ENCODE results near the gene RLN3.

RLN3 gene

GRCh38 chr19:14073261-14073924 lies 45.4 kb downstream of the RLN3 start:
- H2AFZ ChIP-seq (ENCODE audit: insufficient read depth, low read length, poor library complexity) = peak overlapping the region; percentile 66
- H3K27me3 ChIP-seq (ENCODE audit: insufficient read depth, low read length) = peaks cover 5% of the 10 kb centered on the region
- no peak overlapping the region for H3K27ac ChIP-seq (ENCODE audit: low read depth, low read length)
- peak; percentile 41 to 80 for DNase-seq
- H3K23ac ChIP-seq (ENCODE audit: low read length) = no peak overlapping the region
- no peaks in the 10 kb centered on the region for H3K9me3 ChIP-seq (ENCODE audit: insufficient read depth, low read depth, low read length)
- peak overlapping the region; percentile 62 for H3K4me3 ChIP-seq (ENCODE audit: low read depth, low read length)
- H2BK12ac ChIP-seq (ENCODE audit: low read length) = no peak overlapping the region
- peaks cover 1% of the 10 kb centered on the region for H3K79me2 ChIP-seq (ENCODE audit: control insufficient read depth, insufficient read depth, low read length, poor library complexity)
- H3K4me1 ChIP-seq (ENCODE audit: control insufficient read depth in 1 of 2, insufficient read depth in 2 of 2, low read length in 2 of 2) = peaks cover 17 to 22% of the 10 kb centered on the region in 2 experiments
- peak overlapping the region; percentile 90 for H4K8ac ChIP-seq (ENCODE audit: low read depth, low read length)
- H2BK5ac ChIP-seq (ENCODE audit: low read depth, low read length, poor library complexity) = no peak overlapping the region
- H3K14ac ChIP-seq (ENCODE audit: low read length) = peak overlapping the region; percentile 88
- no peak overlapping the region for H2AK5ac ChIP-seq (ENCODE audit: low read length)
- no peaks in the 10 kb centered on the region for H3K36me3 ChIP-seq (ENCODE audit: control insufficient read depth in 1 of 2, insufficient read depth in 2 of 2, low read length in 2 of 2)
- H4K91ac ChIP-seq (ENCODE audit: low read depth, low read length) = peak overlapping the region; percentile 91
- peak overlapping the region; percentile 35 for H4K12ac ChIP-seq (ENCODE audit: low read depth, low read length)
- H3K9ac ChIP-seq (ENCODE audit: low read length) = no peak overlapping the region
- H3K4ac ChIP-seq (ENCODE audit: low read depth, low read length) = peak overlapping the region; percentile 67
- H2BK120ac ChIP-seq (ENCODE audit: insufficient read depth, low read length, poor library complexity) = peak overlapping the region; percentile 62
- peaks cover 17% of the 10 kb centered on the region for H3K79me1 ChIP-seq (ENCODE audit: low read length)
- WGBS (ENCODE audit: extremely low coverage, insufficient coverage, insufficient read length) = no CpG with 5 or more reads among the region's 106 CpGs
- H3K18ac ChIP-seq (ENCODE audit: low read length) = peak overlapping the region; percentile 80
- H3K4me2 ChIP-seq (ENCODE audit: low read length) = peak overlapping the region; percentile 97

GRCh38 chr19:14073925-14074838 lies 46.2 kb downstream of the RLN3 start:
- DNase-seq = peak in 1 of 2 donors; percentile 30
- peak overlapping the region; percentile 97 for H3K4me2 ChIP-seq (ENCODE audit: low read length)
- H3K23ac ChIP-seq (ENCODE audit: low read length) = no peak overlapping the region
- WGBS (ENCODE audit: extremely low coverage, insufficient coverage, insufficient read length) = no CpG with 5 or more reads among the region's 44 CpGs
- H3K79me2 ChIP-seq (ENCODE audit: control insufficient read depth, insufficient read depth, low read length, poor library complexity) = peaks cover 1% of the 10 kb centered on the region
- no peaks in the 10 kb centered on the region for H3K9me3 ChIP-seq (ENCODE audit: insufficient read depth, low read depth, low read length)
- H3K4ac ChIP-seq (ENCODE audit: low read depth, low read length) = peak overlapping the region; percentile 67
- H3K4me1 ChIP-seq (ENCODE audit: control insufficient read depth in 1 of 2, insufficient read depth in 2 of 2, low read length in 2 of 2) = peaks cover 17 to 22% of the 10 kb centered on the region in 2 experiments
- peak overlapping the region; percentile 80 for H3K18ac ChIP-seq (ENCODE audit: low read length)
- no peak overlapping the region for H2BK12ac ChIP-seq (ENCODE audit: low read length)
- H3K79me1 ChIP-seq (ENCODE audit: low read length) = peaks cover 17% of the 10 kb centered on the region
- no peak overlapping the region for H3K9ac ChIP-seq (ENCODE audit: low read length)
- peaks cover 5% of the 10 kb centered on the region for H3K27me3 ChIP-seq (ENCODE audit: insufficient read depth, low read length)
- peak overlapping the region; percentile 90 for H4K8ac ChIP-seq (ENCODE audit: low read depth, low read length)
- H3K36me3 ChIP-seq (ENCODE audit: control insufficient read depth in 1 of 2, insufficient read depth in 2 of 2, low read length in 2 of 2) = no peaks in the 10 kb centered on the region
- no peak overlapping the region for H3K27ac ChIP-seq (ENCODE audit: low read depth, low read length)
- H3K14ac ChIP-seq (ENCODE audit: low read length) = peak overlapping the region; percentile 88
- H2BK5ac ChIP-seq (ENCODE audit: low read depth, low read length, poor library complexity) = no peak overlapping the region
- H4K12ac ChIP-seq (ENCODE audit: low read depth, low read length) = peak overlapping the region; percentile 35
- peak overlapping the region; percentile 62 for H3K4me3 ChIP-seq (ENCODE audit: low read depth, low read length)
- H2AK5ac ChIP-seq (ENCODE audit: low read length) = peak overlapping the region; percentile 36
- H4K91ac ChIP-seq (ENCODE audit: low read depth, low read length) = peak overlapping the region; percentile 91
- peak overlapping the region; percentile 62 for H2BK120ac ChIP-seq (ENCODE audit: insufficient read depth, low read length, poor library complexity)
- H2AFZ ChIP-seq (ENCODE audit: insufficient read depth, low read length, poor library complexity) = peak overlapping the region; percentile 66

GRCh38 chr19:14078411-14078810 lies 50.5 kb downstream of the RLN3 start:
- H3K4me1 ChIP-seq (ENCODE audit: control insufficient read depth in 1 of 2, insufficient read depth in 2 of 2, low read length in 2 of 2) = peaks cover 10 to 15% of the 10 kb centered on the region in 2 experiments
- peaks cover 0 to 2% of the 10 kb centered on the region in 2 experiments for H3K36me3 ChIP-seq (ENCODE audit: control insufficient read depth in 1 of 2, insufficient read depth in 2 of 2, low read length in 2 of 2)
- DNase-seq = no peak
- H4K91ac ChIP-seq (ENCODE audit: low read depth, low read length) = no peak overlapping the region
- no peaks in the 10 kb centered on the region for H3K9me3 ChIP-seq (ENCODE audit: insufficient read depth, low read depth, low read length)
- no peak overlapping the region for H4K8ac ChIP-seq (ENCODE audit: low read depth, low read length)
- H2AFZ ChIP-seq (ENCODE audit: insufficient read depth, low read length, poor library complexity) = no peak overlapping the region
- H3K79me1 ChIP-seq (ENCODE audit: low read length) = peaks cover 15% of the 10 kb centered on the region
- peaks cover 7% of the 10 kb centered on the region for H3K79me2 ChIP-seq (ENCODE audit: control insufficient read depth, insufficient read depth, low read length, poor library complexity)
- H3K23ac ChIP-seq (ENCODE audit: low read length) = no peak overlapping the region
- no peak overlapping the region for H3K4me3 ChIP-seq (ENCODE audit: low read depth, low read length)
- no peak overlapping the region for H2BK12ac ChIP-seq (ENCODE audit: low read length)
- H3K27ac ChIP-seq (ENCODE audit: low read depth, low read length) = no peak overlapping the region
- WGBS (ENCODE audit: extremely low coverage, insufficient coverage, insufficient read length) = no CpG with 5 or more reads among the region's 2 CpGs
- H3K4ac ChIP-seq (ENCODE audit: low read depth, low read length) = no peak overlapping the region
- H2BK120ac ChIP-seq (ENCODE audit: insufficient read depth, low read length, poor library complexity) = no peak overlapping the region
- peaks cover 5% of the 10 kb centered on the region for H3K27me3 ChIP-seq (ENCODE audit: insufficient read depth, low read length)
- H3K14ac ChIP-seq (ENCODE audit: low read length) = no peak overlapping the region
- no peak overlapping the region for H2BK5ac ChIP-seq (ENCODE audit: low read depth, low read length, poor library complexity)
- H3K4me2 ChIP-seq (ENCODE audit: low read length) = no peak overlapping the region
- no peak overlapping the region for H2AK5ac ChIP-seq (ENCODE audit: low read length)
- no peak overlapping the region for H4K12ac ChIP-seq (ENCODE audit: low read depth, low read length)
- no peak overlapping the region for H3K18ac ChIP-seq (ENCODE audit: low read length)
- no peak overlapping the region for H3K9ac ChIP-seq (ENCODE audit: low read length)

Measured in trophoblast cell (in vitro differentiated cells and primary cell).